Osteocyte (in vitro differentiated cells): ENCODE measurements around the gene ZFPL1. TPM values are rescaled to one million over a fixed set of nuclear protein-coding genes. Genes with fewer than 3 reads are reported as not detected.

ENCODE experiments used
- microRNA-seq: library from miRNA; unstranded; fragments of <30 nt; microRNA quantifications from one replicate; pipeline ENCODE4 v1.1.0, GENCODE V29; 2020; ENCODE audit not compliant: unreplicated experiment
- total RNA-seq: library from RNA; stranded (reverse); gene quantifications from 2 replicates; pipeline ENCODE4 v1.2.1, GENCODE V29; 2021

Gene ZFPL1
- total RNA-seq, 1 donor from 2014 or later, result 55.3 TPM

Small RNA genes within 50 kb of the gene (microRNA-seq; reads per million reads assigned to microRNA genes)
- not detected for gene MIR6751

Other genes starting within 250 kb of the ZFPL1 start
- gene CDC42BPG, start 239.6 kb upstream of the ZFPL1 start, total RNA-seq, result 0.68 and 1.7 TPM in 2 replicates
- gene EHD1, start 205.6 kb upstream of the ZFPL1 start, total RNA-seq, result 57.4 and 61.0 TPM in 2 replicates
- gene ATG2A, start 167.0 kb upstream of the ZFPL1 start, total RNA-seq, result 23.6 and 28.7 TPM in 2 replicates
- 21.3 and 26.8 TPM in 2 replicates for gene PPP2R5B, start 159.5 kb upstream of the ZFPL1 start, total RNA-seq
- gene GPHA2, start 148.3 kb upstream of the ZFPL1 start, total RNA-seq, result not detected in 2 replicates
- not detected in 2 replicates for gene MAJIN, start 112.1 kb upstream of the ZFPL1 start, total RNA-seq
- not detected in 2 replicates for gene BATF2, start 87.3 kb upstream of the ZFPL1 start, total RNA-seq
- gene ARL2, start 70.1 kb upstream of the ZFPL1 start, total RNA-seq, result 118 and 124 TPM in 2 replicates
- gene SNX15, start 56.8 kb upstream of the ZFPL1 start, total RNA-seq, result 26.9 and 30.0 TPM in 2 replicates
- gene SAC3D1, start 43.0 kb upstream of the ZFPL1 start, total RNA-seq, result 15.0 and 15.6 TPM in 2 replicates
- not detected in 2 replicates for gene NAALADL1, start 25.7 kb upstream of the ZFPL1 start, total RNA-seq
- gene CDCA5, start 182 bp upstream of the ZFPL1 start, total RNA-seq, result 6.0 and 7.1 TPM in 2 replicates
- 122 and 127 TPM in 2 replicates for gene VPS51, start 12.0 kb downstream of the ZFPL1 start, total RNA-seq
- 13.6 and 18.3 TPM in 2 replicates for gene TM7SF2, start 27.6 kb downstream of the ZFPL1 start, total RNA-seq
- gene ZNHIT2, start 33.5 kb downstream of the ZFPL1 start, total RNA-seq, result 9.0 and 9.8 TPM in 2 replicates
- 734 and 738 TPM in 2 replicates for gene FAU, start 37.9 kb downstream of the ZFPL1 start, total RNA-seq
- 41.0 and 43.5 TPM in 2 replicates for gene MRPL49, start 38.1 kb downstream of the ZFPL1 start, total RNA-seq
- 53.6 and 57.1 TPM in 2 replicates for gene SYVN1, start 50.3 kb downstream of the ZFPL1 start, total RNA-seq
- not detected in 2 replicates for gene SPDYC, start 86.0 kb downstream of the ZFPL1 start, total RNA-seq
- gene CAPN1, start 97.7 kb downstream of the ZFPL1 start, total RNA-seq, result 154 and 155 TPM in 2 replicates
- 5.9 and 9.3 TPM in 2 replicates for gene POLA2, start 177.7 kb downstream of the ZFPL1 start, total RNA-seq
- 20.7 and 23.1 TPM in 2 replicates for gene CDC42EP2, start 230.6 kb downstream of the ZFPL1 start, total RNA-seq
- gene DPF2, start 249.6 kb downstream of the ZFPL1 start, total RNA-seq, result 57.7 and 74.9 TPM in 2 replicates